Keratinocyte (primary cell): ENCODE measurements around the gene ATXN2.

Experiments
- EZH2 ChIP-seq: IDR thresholded peaks from one replicate; pipeline ENCODE4 v1.6.1; 2012; ENCODE audit warnings: inconsistent platforms, mild to moderate bottlenecking, low read length, moderate library complexity
- TF ChIP-seq, protein P1 (sequence below), 3 experiments: IDR thresholded peaks in 1 of 3; conservative IDR thresholded peaks in 1 of 3; optimal IDR thresholded peaks in 1 of 3; 2 replicates in 2 of 3; 3 replicates in 1 of 3; pipeline versions ENCODE3 to v1.5.1; 2011; ENCODE audit warnings: low read length in 3 of 3, mild to moderate bottlenecking in 3 of 3, moderate library complexity in 2 of 3, control low read depth in 1 of 3, inconsistent platforms in 1 of 3; ENCODE audit not compliant: insufficient read depth in 2 of 3; ENCODE audit errors: extremely low read depth in 1 of 3

DNA sequence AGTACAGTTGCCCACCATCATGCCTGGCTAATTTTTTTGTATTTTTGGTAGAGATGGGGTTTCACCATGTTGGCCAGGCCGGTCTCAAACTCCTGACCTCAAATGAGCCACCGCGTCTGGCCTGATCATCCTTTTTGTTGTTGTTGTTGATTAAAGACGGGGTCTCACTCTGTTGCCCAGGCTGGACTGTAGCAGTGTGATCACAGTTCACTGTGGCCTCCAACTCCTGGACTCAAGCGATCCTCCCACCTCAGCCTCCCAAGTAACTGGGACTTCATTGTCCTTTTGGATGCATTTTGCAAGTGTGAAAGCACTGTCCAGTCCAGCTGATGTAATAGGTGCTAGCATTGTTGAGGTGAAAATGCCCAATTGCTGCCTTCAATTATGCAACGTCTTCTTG is 27.1 kb upstream of the ATXN2 start:
- TF ChIP-seq EZH2: no peak
- TF ChIP-seq, protein P1, sequence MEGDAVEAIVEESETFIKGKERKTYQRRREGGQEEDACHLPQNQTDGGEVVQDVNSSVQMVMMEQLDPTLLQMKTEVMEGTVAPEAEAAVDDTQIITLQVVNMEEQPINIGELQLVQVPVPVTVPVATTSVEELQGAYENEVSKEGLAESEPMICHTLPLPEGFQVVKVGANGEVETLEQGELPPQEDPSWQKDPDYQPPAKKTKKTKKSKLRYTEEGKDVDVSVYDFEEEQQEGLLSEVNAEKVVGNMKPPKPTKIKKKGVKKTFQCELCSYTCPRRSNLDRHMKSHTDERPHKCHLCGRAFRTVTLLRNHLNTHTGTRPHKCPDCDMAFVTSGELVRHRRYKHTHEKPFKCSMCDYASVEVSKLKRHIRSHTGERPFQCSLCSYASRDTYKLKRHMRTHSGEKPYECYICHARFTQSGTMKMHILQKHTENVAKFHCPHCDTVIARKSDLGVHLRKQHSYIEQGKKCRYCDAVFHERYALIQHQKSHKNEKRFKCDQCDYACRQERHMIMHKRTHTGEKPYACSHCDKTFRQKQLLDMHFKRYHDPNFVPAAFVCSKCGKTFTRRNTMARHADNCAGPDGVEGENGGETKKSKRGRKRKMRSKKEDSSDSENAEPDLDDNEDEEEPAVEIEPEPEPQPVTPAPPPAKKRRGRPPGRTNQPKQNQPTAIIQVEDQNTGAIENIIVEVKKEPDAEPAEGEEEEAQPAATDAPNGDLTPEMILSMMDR (optimal IDR thresholded peaks at IDR 0.05 in 1 of 3, IDR thresholded peaks at IDR 0.05 in 1 of 3, conservative IDR thresholded peaks at IDR 0.05 in 1 of 3; ENCODE audit: extremely low read depth in 1 of 3, insufficient read depth in 2 of 3, low read length in 3 of 3): no peak
